OCI-LY7 (cell line): Measurements from ENCODE around the gene C19orf25.

Source experiments
- CTCF ChIP-seq: fragments of 200-600 bp; sonication (generic); conservative IDR thresholded peaks from 2 replicates; pipeline ENCODE4 v1.5.1; 2014; ENCODE audit warnings: mild to moderate bottlenecking, antibody characterized with exemption, low read length, moderate library complexity, mixed read lengths
- EZH2phosphoT487 ChIP-seq: fragments of 200-600 bp; sonication (generic); IDR thresholded peaks from 2 replicates; pipeline ENCODE4 v1.6.1; 2018; ENCODE audit warnings: low read depth, borderline replicate concordance, mild to moderate bottlenecking, mixed run types, antibody characterized with exemption, low read length, moderate library complexity, mixed read lengths

- TF ChIP-seq CTCF (no peak), EZH2phosphoT487 (no peak)
Observed at GRCh38 chr19:1522061-1522460, 43.0 kb upstream of the C19orf25 start.
